GM12872 (cell line): ENCODE data around the gene KRT71.

Source experiments
- CTCF ChIP-seq: IDR thresholded peaks from 3 replicates; pipeline ENCODE4 v1.5.1; 2011; ENCODE audit warnings: low read depth, mild to moderate bottlenecking, low read length, moderate library complexity; ENCODE audit not compliant: insufficient read depth

Gene KRT71

GRCh38 chr12:52502877-52503276 is 50.1 kb downstream of the KRT71 start:
- no peak for TF ChIP-seq CTCF

- no peak for TF ChIP-seq CTCF
These were observed 51.5 kb downstream of the KRT71 start for GRCh38 chr12:52501490-52501889.

GRCh38 chr12:52499806-52500560 is 53.0 kb downstream of the KRT71 start:
- no peak for TF ChIP-seq CTCF

- no peak for TF ChIP-seq CTCF
These were observed 54.0 kb downstream of the KRT71 start for GRCh38 chr12:52498946-52499345.

DNA sequence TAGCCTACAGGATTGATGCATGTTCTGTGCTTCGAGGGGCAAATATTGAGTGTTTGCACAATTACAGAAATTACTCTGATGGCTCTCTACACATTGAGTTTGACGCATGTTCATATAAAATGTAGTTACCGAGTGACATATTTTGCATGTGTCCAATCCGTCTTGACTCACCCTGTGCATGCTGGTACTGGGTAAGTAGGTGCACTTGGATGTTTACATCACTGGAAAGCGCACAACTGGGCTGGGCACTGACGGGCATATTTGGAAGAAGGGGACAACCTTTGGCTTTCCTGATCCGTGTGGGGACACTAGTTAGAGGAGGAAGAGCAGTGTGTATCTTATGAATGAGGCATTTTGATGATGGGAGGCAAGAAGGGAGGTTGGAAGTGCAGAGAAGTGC is 55.0 kb downstream of the KRT71 start:
- TF ChIP-seq CTCF = no peak

DNA sequence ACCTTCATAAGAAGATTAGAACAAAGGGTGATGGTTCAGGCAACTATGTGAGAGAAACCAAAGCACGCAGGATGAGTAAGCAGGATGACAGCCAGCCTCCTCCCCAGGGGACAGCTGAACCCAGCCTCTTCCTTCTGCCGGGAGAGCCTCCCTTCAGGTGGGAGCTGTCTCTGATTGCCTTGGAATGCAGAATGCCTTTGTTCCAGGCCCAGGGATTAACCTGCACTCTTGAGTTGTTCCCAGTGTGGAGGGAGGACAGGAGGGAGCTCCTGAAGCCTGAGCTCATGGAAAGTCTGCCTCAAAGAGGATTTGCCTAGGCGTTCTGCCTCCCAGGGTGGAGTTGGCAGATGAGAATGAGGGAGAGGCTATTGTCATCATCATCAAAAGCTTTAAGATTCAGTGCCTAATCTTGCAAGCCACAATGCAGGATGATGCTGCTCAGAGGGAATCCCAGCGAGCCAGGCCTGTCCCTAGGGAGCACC is 56.3 kb downstream of the KRT71 start:
- TF ChIP-seq CTCF = no peak

DNA sequence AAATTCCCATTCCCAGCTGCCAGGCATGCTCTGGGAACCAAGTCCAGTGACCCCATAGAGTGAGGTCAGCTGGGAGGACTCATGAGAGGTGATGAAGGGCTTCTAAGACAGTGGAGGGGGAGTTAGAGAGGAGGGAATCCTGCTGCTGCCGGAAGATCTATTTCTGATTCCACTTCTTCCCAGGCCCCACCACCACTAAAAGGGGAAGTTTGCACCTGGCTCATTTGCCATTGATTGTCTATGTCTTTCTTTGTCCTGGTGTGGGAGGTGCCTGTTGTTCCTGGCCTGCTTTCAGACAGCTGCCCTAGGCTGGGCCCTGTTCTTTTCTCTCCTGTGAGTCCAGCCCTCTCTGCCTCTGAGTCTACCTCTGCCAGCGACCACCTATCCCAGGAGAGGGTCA is 56.9 kb downstream of the KRT71 start:
- TF ChIP-seq CTCF = no peak
